OCI-LY3 (cell line): ENCODE results near the gene MAPK14.
"Not testable (repeated sequence)": the region's sequence is repeated elsewhere in the genome, so short reads cannot be mapped to it uniquely, and the experiment has no call there.

Experiments used
- H2AFZ ChIP-seq: fragments of 200-600, 300-600 bp; shearing (Covaris generic); 2 replicates; pipeline ENCODE4 v1.6.0; 2014; ENCODE audit warnings: antibody characterized with exemption, low read depth, low read length
- H3K27ac ChIP-seq: fragments of 200-600, 300-600 bp; sonication (generic); 2 replicates; pipeline ENCODE4 v1.5.1; 2014; ENCODE audit warnings: mild to moderate bottlenecking, low read length, moderate library complexity, mixed read lengths
- H3K27me3 ChIP-seq: fragments of 200-600, 300-600 bp; sonication (generic); 2 replicates; pipeline ENCODE4 v1.6.1; 2014; ENCODE audit warnings: low read depth, low read length, mixed read lengths
- H3K36me3 ChIP-seq: fragments of 200-600, 300-600 bp; sonication (generic); replicated peaks from 2 replicates; pipeline ENCODE3; 2014; ENCODE audit warnings: low read depth, low read length, mixed read lengths
- H3K4me1 ChIP-seq: fragments of 300-600, 200-600 bp; sonication (generic); 2 replicates; pipeline ENCODE4 v1.6.1; 2014; ENCODE audit warnings: low read length, mixed read lengths
- H3K4me2 ChIP-seq: fragments of 200-600, 300-600 bp; sonication (generic); 2 replicates; pipeline ENCODE4 v1.6.1; 2014; ENCODE audit warnings: low read length, mixed read lengths
- H3K4me3 ChIP-seq: fragments of 300-600, 200-600 bp; sonication (generic); 2 replicates; pipeline ENCODE4 v1.5.1; 2014; ENCODE audit warnings: antibody characterized with exemption, mild to moderate bottlenecking, low read length, moderate library complexity
- H3K79me2 ChIP-seq: fragments of 300-600, 200-600 bp; shearing (Covaris generic); 2 replicates; pipeline ENCODE4 v1.6.1; 2014; ENCODE audit warnings: mild to moderate bottlenecking, low read length, mixed read lengths
- H3K9ac ChIP-seq: fragments of 300-600, 200-600 bp; shearing (Covaris generic); 2 replicates; pipeline ENCODE4 v1.6.0; 2014; ENCODE audit warnings: mild to moderate bottlenecking, low read length, moderate library complexity
- H3K9me3 ChIP-seq: fragments of 200-600, 300-600 bp; shearing (Covaris generic); 2 replicates; pipeline ENCODE4 v1.6.1; 2014; ENCODE audit warnings: low read length, mixed read lengths; ENCODE audit not compliant: insufficient read depth
- H4K20me1 ChIP-seq: fragments of 200-600, 300-600 bp; sonication (generic); 2 replicates; pipeline ENCODE4 v1.6.1; 2016; ENCODE audit warnings: low read length, mixed read lengths; ENCODE audit not compliant: insufficient read depth
- EZH2phosphoT487 ChIP-seq: fragments of 200-600 bp; shearing (Covaris generic); IDR thresholded peaks from 2 replicates; pipeline ENCODE4 v1.6.1; 2018; ENCODE audit warnings: antibody characterized with exemption, mixed run types, low read depth
- TF ChIP-seq, protein P1 (sequence below): fragments of 200-600, 300-600 bp; sonication (generic); IDR thresholded peaks from 2 replicates; pipeline ENCODE4 v1.5.1; 2014; ENCODE audit warnings: antibody characterized with exemption, low read length, low read depth

The MAPK14 gene

DNA sequence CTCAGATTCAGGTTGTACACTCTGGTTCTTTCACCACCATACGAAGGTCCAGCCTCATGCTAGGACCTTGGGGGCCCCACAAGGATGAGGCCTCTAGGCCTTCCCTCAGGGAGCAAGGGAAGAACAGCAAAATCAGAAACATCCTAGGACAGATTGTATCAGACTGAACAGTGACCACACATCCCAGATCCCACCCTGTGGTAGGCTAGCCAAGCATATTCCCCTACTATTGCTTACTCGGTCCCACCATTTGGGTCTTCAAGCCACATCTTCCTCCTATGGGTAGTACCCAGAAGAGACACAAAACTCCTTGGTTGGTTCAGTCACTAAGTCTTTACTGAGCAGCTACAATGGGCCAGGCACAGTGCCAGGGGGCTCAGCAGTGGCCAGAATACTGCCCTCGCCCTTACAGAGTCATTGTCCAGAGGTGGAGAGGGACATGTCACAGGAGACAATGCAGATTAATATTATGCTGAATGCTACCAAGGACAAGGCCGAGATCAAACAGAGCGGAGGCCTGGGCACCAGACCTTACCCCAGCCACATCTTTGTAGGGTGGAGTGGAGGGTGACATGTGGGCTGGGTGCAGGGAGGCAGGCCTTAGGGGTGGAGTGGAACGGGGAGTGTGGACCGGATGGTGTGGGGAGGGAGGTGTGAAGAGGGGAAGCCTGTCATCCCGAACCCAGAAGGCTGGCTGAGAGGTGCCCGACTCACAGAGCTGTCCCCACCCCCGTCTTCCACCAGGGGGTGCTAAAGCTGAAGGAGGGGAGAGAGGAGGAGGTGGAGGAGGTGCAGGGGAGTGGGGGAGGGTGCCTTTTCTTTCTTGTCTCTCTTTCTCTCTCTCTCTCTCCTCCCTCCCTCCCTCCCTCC lies 95.9 kb downstream of the MAPK14 start:
- peak overlapping the region; percentile 28 for H3K4me2 ChIP-seq
- H3K27me3 ChIP-seq: peaks cover 3% of the 10 kb centered on the region; the same call in 1 of the 2 replicates
- H3K36me3 ChIP-seq: no peaks in the 10 kb centered on the region
- TF ChIP-seq EZH2phosphoT487: no peak
- TF ChIP-seq, protein P1, sequence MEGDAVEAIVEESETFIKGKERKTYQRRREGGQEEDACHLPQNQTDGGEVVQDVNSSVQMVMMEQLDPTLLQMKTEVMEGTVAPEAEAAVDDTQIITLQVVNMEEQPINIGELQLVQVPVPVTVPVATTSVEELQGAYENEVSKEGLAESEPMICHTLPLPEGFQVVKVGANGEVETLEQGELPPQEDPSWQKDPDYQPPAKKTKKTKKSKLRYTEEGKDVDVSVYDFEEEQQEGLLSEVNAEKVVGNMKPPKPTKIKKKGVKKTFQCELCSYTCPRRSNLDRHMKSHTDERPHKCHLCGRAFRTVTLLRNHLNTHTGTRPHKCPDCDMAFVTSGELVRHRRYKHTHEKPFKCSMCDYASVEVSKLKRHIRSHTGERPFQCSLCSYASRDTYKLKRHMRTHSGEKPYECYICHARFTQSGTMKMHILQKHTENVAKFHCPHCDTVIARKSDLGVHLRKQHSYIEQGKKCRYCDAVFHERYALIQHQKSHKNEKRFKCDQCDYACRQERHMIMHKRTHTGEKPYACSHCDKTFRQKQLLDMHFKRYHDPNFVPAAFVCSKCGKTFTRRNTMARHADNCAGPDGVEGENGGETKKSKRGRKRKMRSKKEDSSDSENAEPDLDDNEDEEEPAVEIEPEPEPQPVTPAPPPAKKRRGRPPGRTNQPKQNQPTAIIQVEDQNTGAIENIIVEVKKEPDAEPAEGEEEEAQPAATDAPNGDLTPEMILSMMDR: peak; percentile 71
- H2AFZ ChIP-seq: no peak overlapping the region
- no peaks in the 10 kb centered on the region for H3K79me2 ChIP-seq
- H4K20me1 ChIP-seq: no peaks in the 10 kb centered on the region
- H3K4me3 ChIP-seq: no peak overlapping the region
- no peak overlapping the region for H3K27ac ChIP-seq
- peaks cover 12% of the 10 kb centered on the region for H3K4me1 ChIP-seq
- no peak overlapping the region for H3K9ac ChIP-seq
- no peaks in the 10 kb centered on the region for H3K9me3 ChIP-seq

DNA sequence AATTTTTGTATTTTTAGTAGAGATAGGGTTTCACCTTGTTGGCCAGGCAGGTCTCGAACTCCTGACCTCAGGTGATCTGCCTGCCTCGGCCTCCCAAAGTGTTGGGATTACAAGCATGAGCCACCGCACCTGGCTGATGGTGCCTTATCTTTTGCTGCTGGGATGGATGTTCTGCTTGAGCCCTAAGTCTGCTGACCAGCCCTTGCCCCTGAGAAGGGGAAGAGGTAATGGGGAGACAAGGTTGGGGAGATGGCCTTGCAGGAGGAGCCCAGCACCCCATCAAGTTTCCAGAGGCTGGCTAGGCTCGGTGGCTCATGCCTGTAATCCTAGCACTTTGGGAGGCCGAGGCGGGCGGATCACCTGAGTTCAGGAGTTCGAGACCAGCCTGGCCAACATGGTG lies 96.7 kb downstream of the MAPK14 start:
- not testable (repeated sequence) for H3K9me3 ChIP-seq, H2AFZ ChIP-seq, H3K27ac ChIP-seq, H4K20me1 ChIP-seq, H3K79me2 ChIP-seq, H3K36me3 ChIP-seq, H3K27me3 ChIP-seq, H3K9ac ChIP-seq
- peak overlapping the region; percentile 50 for H3K4me2 ChIP-seq
- peak overlapping the region; percentile 54 for H3K4me3 ChIP-seq
- H3K4me1 ChIP-seq: peaks cover 12% of the 10 kb centered on the region

DNA sequence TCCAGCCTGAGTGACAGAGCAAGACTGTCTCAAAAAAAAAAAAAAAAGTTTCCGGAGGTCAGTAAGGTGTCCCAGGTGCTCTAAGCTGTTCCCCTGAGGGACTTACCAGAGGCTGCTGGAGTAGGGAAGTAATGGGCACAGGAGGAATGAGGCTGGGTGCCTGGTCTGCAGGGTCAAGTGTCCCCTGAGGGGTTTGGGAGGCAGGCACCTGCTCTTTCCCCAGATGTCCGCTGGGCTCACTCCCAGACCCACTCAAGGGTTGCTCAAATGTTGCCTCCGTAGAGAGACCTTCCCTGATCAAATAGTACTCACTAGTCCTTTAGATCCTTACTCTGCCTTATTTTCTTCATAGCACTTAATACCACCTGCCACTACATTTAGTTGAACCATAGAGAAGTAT lies 97.3 kb downstream of the MAPK14 start:
- Histone ChIP-seq H3K9ac (no peak overlapping the region), H3K36me3 (no peaks in the 10 kb centered on the region), H4K20me1 (no peaks in the 10 kb centered on the region), H3K9me3 (no peaks in the 10 kb centered on the region), H3K4me1 (peaks cover 15% of the 10 kb centered on the region), H3K27ac (no peak overlapping the region), H3K4me3 (no peak overlapping the region), H3K4me2 (no peak overlapping the region), H3K79me2 (no peaks in the 10 kb centered on the region), H3K27me3 (peaks cover 3% of the 10 kb centered on the region; the same call in 1 of the 2 replicates), H2AFZ (no peak overlapping the region)
- TF ChIP-seq, protein P1: no peak
- TF ChIP-seq EZH2phosphoT487: no peak

DNA sequence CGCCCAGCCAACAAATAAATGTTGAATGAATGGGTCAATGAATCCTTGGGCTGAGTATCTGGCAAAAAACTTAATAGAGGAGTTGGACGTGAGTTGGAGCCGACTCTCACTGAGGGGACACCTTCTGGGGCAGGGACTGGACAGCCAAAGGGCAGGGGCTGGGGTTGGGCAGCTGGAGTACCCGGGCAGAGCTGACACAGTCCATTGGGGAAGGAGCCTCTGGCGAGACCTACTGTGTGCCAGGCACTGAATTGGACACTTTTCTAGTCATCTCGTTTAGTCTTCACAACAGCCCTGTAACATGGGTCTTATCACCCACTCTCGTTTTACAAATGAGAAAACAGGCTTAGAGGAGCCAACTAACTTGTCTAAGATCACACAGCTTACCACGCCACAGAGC lies 98.0 kb downstream of the MAPK14 start:
- Histone ChIP-seq H3K9ac (no peak overlapping the region), H2AFZ (no peak overlapping the region), H3K4me1 (peaks cover 16% of the 10 kb centered on the region), H3K4me3 (no peak overlapping the region), H3K27me3 (peaks cover 3% of the 10 kb centered on the region; the same call in 1 of the 2 replicates), H3K9me3 (no peaks in the 10 kb centered on the region), H3K4me2 (no peak overlapping the region), H3K79me2 (no peaks in the 10 kb centered on the region), H3K36me3 (no peaks in the 10 kb centered on the region), H4K20me1 (no peaks in the 10 kb centered on the region), H3K27ac (no peak overlapping the region)
- TF ChIP-seq, protein P1: no peak
- no peak for TF ChIP-seq EZH2phosphoT487
